Ishikawa (cell line): ENCODE measurements around the gene OR6K6.

ENCODE experiments used
- CEBPB ChIP-seq: IDR thresholded peaks from 2 replicates; pipeline ENCODE4 v1.6.1; 2012
- CREB1 ChIP-seq: IDR thresholded peaks from 2 replicates; pipeline ENCODE4 v1.6.1; 2012; ENCODE audit warnings: low read depth
- EGR1 ChIP-seq: IDR thresholded peaks from 2 replicates; pipeline ENCODE4 v1.6.1; 2012
- EP300 ChIP-seq: IDR thresholded peaks from 2 replicates; pipeline ENCODE4 v1.6.1; 2012; ENCODE audit warnings: borderline replicate concordance
- FOXM1 ChIP-seq: IDR thresholded peaks from 2 replicates; pipeline ENCODE4 v1.6.1; 2012; ENCODE audit warnings: low read depth, borderline replicate concordance
- MAX ChIP-seq: IDR thresholded peaks from 2 replicates; pipeline ENCODE4 v1.6.1; 2012
- NFIC ChIP-seq: IDR thresholded peaks from 2 replicates; pipeline ENCODE4 v1.6.1; 2012
- RAD21 ChIP-seq: IDR thresholded peaks from 2 replicates; pipeline ENCODE4 v1.6.1; 2012; ENCODE audit warnings: low read depth
- REST ChIP-seq: IDR thresholded peaks from 2 replicates; pipeline ENCODE4 v1.6.1; 2012; ENCODE audit warnings: low read depth, mild to moderate bottlenecking
- TAF1 ChIP-seq: IDR thresholded peaks from 2 replicates; pipeline ENCODE4 v1.6.1; 2012; ENCODE audit warnings: low read depth, mild to moderate bottlenecking
- TCF12 ChIP-seq: IDR thresholded peaks from 2 replicates; pipeline ENCODE4 v1.6.1; 2012; ENCODE audit warnings: low read depth
- TEAD4 ChIP-seq: IDR thresholded peaks from 2 replicates; pipeline ENCODE4 v1.6.1; 2012
- USF1 ChIP-seq: IDR thresholded peaks from 2 replicates; pipeline ENCODE4 v1.6.1; 2012
- YY1 ChIP-seq: IDR thresholded peaks from 2 replicates; pipeline ENCODE4 v1.6.1; 2012; ENCODE audit warnings: low read depth
- ZBTB7A ChIP-seq: IDR thresholded peaks from 2 replicates; pipeline ENCODE4 v1.6.1; 2012; ENCODE audit warnings: low read depth

OR6K6 gene

GRCh38 chr1:158800526-158800925 is 46.0 kb downstream of the OR6K6 start:
- no peak for TF ChIP-seq RAD21
- TF ChIP-seq EGR1: no peak
- TF ChIP-seq REST: no peak
- TF ChIP-seq TCF12: no peak
- TF ChIP-seq ZBTB7A: no peak
- no peak for TF ChIP-seq USF1
- TF ChIP-seq TEAD4: no peak
- TF ChIP-seq MAX: no peak
- no peak for TF ChIP-seq FOXM1

- TF ChIP-seq FOXM1 (no peak), EGR1 (no peak), ZBTB7A (no peak), TAF1 (no peak), USF1 (no peak), REST (no peak), RAD21 (no peak), TEAD4 (no peak), CREB1 (no peak), MAX (no peak), TCF12 (no peak), NFIC (no peak), EP300 (no peak)
Measured at GRCh38 chr1:158801396-158801795, 46.9 kb downstream of the OR6K6 start.

- TF ChIP-seq TCF12: no peak
- TF ChIP-seq CEBPB: no peak
- TF ChIP-seq FOXM1: no peak
- no peak for TF ChIP-seq YY1
- no peak for TF ChIP-seq TEAD4
- TF ChIP-seq ZBTB7A: no peak
Measured at GRCh38 chr1:158803678-158804077, 49.2 kb downstream of the OR6K6 start.
